Smooth muscle cell (in vitro differentiated cells): ENCODE results near the gene PRKAG2. TPM values are rescaled to one million over a fixed set of nuclear protein-coding genes. Genes with fewer than 3 reads are reported as not detected.

Source experiments
- DNase-seq: peaks from one replicate; lab custom pipeline; 2025; ENCODE audit not compliant: unreplicated experiment; lab: John Stamatoyannopoulos, UW
- H2AFZ ChIP-seq: fragments of 200-600 bp; sonication (generic); 2 replicates; pipeline ENCODE4 v1.6.0; 2016; ENCODE audit warnings: antibody characterized with exemption, low read depth, mild to moderate bottlenecking
- H3F3A ChIP-seq: fragments of 200-600 bp; sonication (generic); 2 replicates; pipeline ENCODE4 v1.6.0; 2017; ENCODE audit warnings: antibody characterized with exemption, low read depth
- H3K27ac ChIP-seq: fragments of 200-600 bp; sonication (generic); 2 replicates; pipeline ENCODE4 v1.5.1; 2016; ENCODE audit warnings: low read depth, mild to moderate bottlenecking
- H3K27me3 ChIP-seq: fragments of 200-600 bp; sonication (generic); 2 replicates; pipeline ENCODE4 v1.6.1; 2016; ENCODE audit warnings: low read depth, mild to moderate bottlenecking
- H3K36me3 ChIP-seq: fragments of 200-600 bp; sonication (generic); 2 replicates; pipeline ENCODE4 v1.5.1; 2016; ENCODE audit warnings: low read depth
- H3K4me1 ChIP-seq: fragments of 200-600 bp; sonication (generic); 2 replicates; pipeline ENCODE4 v1.5.1; 2016; ENCODE audit warnings: low read depth
- H3K4me2 ChIP-seq: fragments of 200-600 bp; sonication (generic); 2 replicates; pipeline ENCODE4 v1.6.0; 2016; ENCODE audit warnings: mild to moderate bottlenecking
- H3K4me3 ChIP-seq: fragments of 200-600 bp; sonication (generic); 2 replicates; pipeline ENCODE4 v1.5.1; 2016; ENCODE audit warnings: mild to moderate bottlenecking
- H3K79me2 ChIP-seq: fragments of 200-600 bp; sonication (generic); 2 replicates; pipeline ENCODE4 v1.6.0; 2016; ENCODE audit warnings: low read depth, mild to moderate bottlenecking
- H3K9ac ChIP-seq: fragments of 200-600 bp; sonication (generic); 2 replicates; pipeline ENCODE4 v1.6.0; 2016; ENCODE audit warnings: low read depth
- H3K9me3 ChIP-seq: fragments of 200-600 bp; sonication (generic); replicated peaks from 2 replicates; pipeline ENCODE4 v1.5.1; 2016; ENCODE audit warnings: low read depth
- H4K20me1 ChIP-seq: fragments of 200-600 bp; sonication (generic); 2 replicates; pipeline ENCODE4 v1.6.0; 2016; ENCODE audit warnings: low read depth
- WGBS: methylation state at CpG from one replicate; pipeline ENCODE4 v1.1.7; 2016; ENCODE audit warnings: low lambda C conversion rate; 5-methylcytosine and 5-hydroxymethylcytosine counted together
- polyA plus RNA-seq: library from polyadenylated mRNA; unstranded; fragments of >200 nt; fragmentation: Nextera tagmentation; extraction: Ambion mirVana; gene quantifications from 2 replicates; pipeline ENCODE4 v1.2.1, GENCODE V29; 2016
- total RNA-seq: library from RNA; depleted of rRNA; stranded (reverse); fragments of >200 nt; gene quantifications from 2 replicates; pipeline ENCODE4 v1.2.3, GENCODE V29; 2014
- TF ChIP-seq, protein P1 (sequence below): fragments of 200-600 bp; sonication (generic); IDR thresholded peaks from 2 replicates; pipeline ENCODE4 v1.5.1; 2017; ENCODE audit warnings: borderline replicate concordance, mild to moderate bottlenecking, antibody characterized with exemption; ENCODE audit not compliant: insufficient read depth, poor library complexity, severe bottlenecking

The PRKAG2 gene
- total and polyA plus RNA-seq, 2 experiments from 2014 or later, result 3.5 to 3.9 TPM

GRCh38 chr7:151738925-151739324, 138.0 kb downstream of the PRKAG2 start:
- H2AFZ ChIP-seq, result no peak overlapping the region
- H3K4me3 ChIP-seq, result no peak overlapping the region
- no peaks in the 10 kb centered on the region for H3K36me3 ChIP-seq
- no peaks in the 10 kb centered on the region for H4K20me1 ChIP-seq
- H3K4me2 ChIP-seq, result no peak overlapping the region
- no peaks in the 10 kb centered on the region for H3K9me3 ChIP-seq
- peaks cover 31% of the 10 kb centered on the region for H3K4me1 ChIP-seq
- peaks cover 4% of the 10 kb centered on the region for H3F3A ChIP-seq
- TF ChIP-seq, protein P1, sequence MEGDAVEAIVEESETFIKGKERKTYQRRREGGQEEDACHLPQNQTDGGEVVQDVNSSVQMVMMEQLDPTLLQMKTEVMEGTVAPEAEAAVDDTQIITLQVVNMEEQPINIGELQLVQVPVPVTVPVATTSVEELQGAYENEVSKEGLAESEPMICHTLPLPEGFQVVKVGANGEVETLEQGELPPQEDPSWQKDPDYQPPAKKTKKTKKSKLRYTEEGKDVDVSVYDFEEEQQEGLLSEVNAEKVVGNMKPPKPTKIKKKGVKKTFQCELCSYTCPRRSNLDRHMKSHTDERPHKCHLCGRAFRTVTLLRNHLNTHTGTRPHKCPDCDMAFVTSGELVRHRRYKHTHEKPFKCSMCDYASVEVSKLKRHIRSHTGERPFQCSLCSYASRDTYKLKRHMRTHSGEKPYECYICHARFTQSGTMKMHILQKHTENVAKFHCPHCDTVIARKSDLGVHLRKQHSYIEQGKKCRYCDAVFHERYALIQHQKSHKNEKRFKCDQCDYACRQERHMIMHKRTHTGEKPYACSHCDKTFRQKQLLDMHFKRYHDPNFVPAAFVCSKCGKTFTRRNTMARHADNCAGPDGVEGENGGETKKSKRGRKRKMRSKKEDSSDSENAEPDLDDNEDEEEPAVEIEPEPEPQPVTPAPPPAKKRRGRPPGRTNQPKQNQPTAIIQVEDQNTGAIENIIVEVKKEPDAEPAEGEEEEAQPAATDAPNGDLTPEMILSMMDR, result no peak
- H3K27ac ChIP-seq, result no peak overlapping the region
- H3K27me3 ChIP-seq, result no peaks in the 10 kb centered on the region
- H3K79me2 ChIP-seq, result no peaks in the 10 kb centered on the region
- no peak overlapping the region for H3K9ac ChIP-seq
- 97% methylated on average over 10 of the region's 10 CpGs for WGBS
- no peak for DNase-seq

GRCh38 chr7:151736403-151736909, 140.5 kb downstream of the PRKAG2 start:
- Histone ChIP-seq H2AFZ (peak overlapping the region; percentile 81), H3K4me2 (peak overlapping the region; percentile 81), H3F3A (peaks cover 4% of the 10 kb centered on the region), H4K20me1 (no peaks in the 10 kb centered on the region), H3K27me3 (no peaks in the 10 kb centered on the region), H3K79me2 (no peaks in the 10 kb centered on the region), H3K4me1 (peaks cover 24% of the 10 kb centered on the region), H3K27ac (peak overlapping the region; percentile 59), H3K9me3 (no peaks in the 10 kb centered on the region), H3K36me3 (no peaks in the 10 kb centered on the region), H3K4me3 (peak overlapping the region; percentile 35), H3K9ac (peak overlapping the region; percentile 45)
- WGBS, result 7% methylated on average over 10 of the region's 10 CpGs
- peak; percentile 32 for DNase-seq
- TF ChIP-seq, protein P1, result no peak

GRCh38 chr7:151735851-151736402, 141.0 kb downstream of the PRKAG2 start:
- H3K4me1 ChIP-seq, result peaks cover 27% of the 10 kb centered on the region
- no peaks in the 10 kb centered on the region for H3K27me3 ChIP-seq
- no peak overlapping the region for H3K27ac ChIP-seq
- peaks cover 4% of the 10 kb centered on the region for H3F3A ChIP-seq
- WGBS, result 57% methylated on average over 25 of the region's 25 CpGs
- H3K9me3 ChIP-seq, result no peaks in the 10 kb centered on the region
- peak overlapping the region; percentile 35 for H3K4me3 ChIP-seq
- TF ChIP-seq, protein P1, result no peak
- H3K9ac ChIP-seq, result no peak overlapping the region
- H3K79me2 ChIP-seq, result no peaks in the 10 kb centered on the region
- no peaks in the 10 kb centered on the region for H4K20me1 ChIP-seq
- H2AFZ ChIP-seq, result peak overlapping the region; percentile 81
- no peaks in the 10 kb centered on the region for H3K36me3 ChIP-seq
- H3K4me2 ChIP-seq, result peak overlapping the region; percentile 81
- no peak for DNase-seq

GRCh38 chr7:151735186-151735850, 141.6 kb downstream of the PRKAG2 start:
- TF ChIP-seq, protein P1, result no peak
- Histone ChIP-seq H2AFZ (peak overlapping the region; percentile 49), H3F3A (peaks cover 4% of the 10 kb centered on the region), H3K4me2 (no peak overlapping the region), H3K4me3 (no peak overlapping the region), H4K20me1 (no peaks in the 10 kb centered on the region), H3K4me1 (peaks cover 21% of the 10 kb centered on the region), H3K9ac (no peak overlapping the region), H3K9me3 (no peaks in the 10 kb centered on the region), H3K36me3 (no peaks in the 10 kb centered on the region), H3K27me3 (no peaks in the 10 kb centered on the region), H3K27ac (no peak overlapping the region), H3K79me2 (no peaks in the 10 kb centered on the region)
- no peak for DNase-seq
- WGBS, result 80% methylated on average over 9 of the region's 9 CpGs
